ENCODE results near the gene FFAR3.
"Not testable (repeated sequence)": the region's sequence is repeated elsewhere in the genome, so short reads cannot be mapped to it uniquely, and the experiment has no call there.

Gene FFAR3

GRCh38 chr19:35362261-35363000 lies 4.2 kb downstream of the FFAR3 start:
- in situ Hi-C loops (cut with MboI; ENCODE audit: low sequenced_read_pairs): no loop called here

GRCh38 chr19:35363001-35363590 lies 4.8 kb downstream of the FFAR3 start:
- DNase-seq (ENCODE audit: low spot score in 2 of 2): no peak
- Histone ChIP-seq H3K4me1 (no peaks in the 10 kb centered on the region), H3K27me3 (ENCODE audit: low read depth) (peaks cover 26% of the 10 kb centered on the region), H3K4me3 (no peak overlapping the region), H3K9me3 (no peaks in the 10 kb centered on the region), H3K36me3 (replicated peaks) (no peaks in the 10 kb centered on the region)
- in situ Hi-C loops (cut with MboI; ENCODE audit: low sequenced_read_pairs): no loop called here

More at GRCh38 chr19:35362261-35363000, 4.2 kb downstream of the FFAR3 start:
- Histone ChIP-seq H3K9me3 (no peaks in the 10 kb centered on the region), H3K4me3 (no peak overlapping the region), H3K36me3 (replicated peaks) (no peaks in the 10 kb centered on the region), H3K27me3 (ENCODE audit: low read depth) (peaks cover 32% of the 10 kb centered on the region), H3K4me1 (no peaks in the 10 kb centered on the region)
- no peak for DNase-seq (ENCODE audit: low spot score in 2 of 2)

GRCh38 chr19:35363711-35364425 lies 5.6 kb downstream of the FFAR3 start:
- Histone ChIP-seq H3K36me3 (replicated peaks) (no peaks in the 10 kb centered on the region), H3K27me3 (ENCODE audit: low read depth) (peaks cover 26% of the 10 kb centered on the region), H3K9me3 (no peaks in the 10 kb centered on the region), H3K4me1 (no peaks in the 10 kb centered on the region), H3K4me3 (no peak overlapping the region)
- in situ Hi-C loops (cut with MboI; ENCODE audit: low sequenced_read_pairs): no loop called here
- no peak for DNase-seq (ENCODE audit: low spot score in 2 of 2)

- no peaks in the 10 kb centered on the region for H3K4me1 ChIP-seq
- no peak for DNase-seq (ENCODE audit: low spot score in 2 of 2)
- H3K4me3 ChIP-seq: no peak overlapping the region
- H3K36me3 ChIP-seq (replicated peaks): no peaks in the 10 kb centered on the region
- in situ Hi-C loops (cut with MboI; ENCODE audit: low sequenced_read_pairs): no loop called here
- H3K9me3 ChIP-seq: no peaks in the 10 kb centered on the region
- H3K27me3 ChIP-seq (ENCODE audit: low read depth): peaks cover 26% of the 10 kb centered on the region
These were observed 7.0 kb downstream of the FFAR3 start for GRCh38 chr19:35365303-35365702.

- DNase-seq (ENCODE audit: low spot score in 2 of 2): no peak
- Histone ChIP-seq H3K4me3 (no peak overlapping the region), H3K9me3 (no peaks in the 10 kb centered on the region), H3K36me3 (replicated peaks) (no peaks in the 10 kb centered on the region), H3K27me3 (ENCODE audit: low read depth) (peaks cover 2% of the 10 kb centered on the region; the same call in 1 of the 2 replicates), H3K4me1 (no peaks in the 10 kb centered on the region)
- in situ Hi-C loops (cut with MboI; ENCODE audit: low sequenced_read_pairs): no loop called here
These were observed 10.1 kb downstream of the FFAR3 start for GRCh38 chr19:35368378-35368777.

- in situ Hi-C loops (cut with MboI; ENCODE audit: low sequenced_read_pairs): no loop called here
- no peaks in the 10 kb centered on the region for H3K9me3 ChIP-seq
- H3K27me3 ChIP-seq (ENCODE audit: low read depth): no peaks in the 10 kb centered on the region
- no peak overlapping the region for H3K4me3 ChIP-seq
- no peak for DNase-seq (ENCODE audit: low spot score in 2 of 2)
- no peaks in the 10 kb centered on the region for H3K36me3 ChIP-seq (replicated peaks)
- H3K4me1 ChIP-seq: no peaks in the 10 kb centered on the region
These were observed 11.3 kb downstream of the FFAR3 start for GRCh38 chr19:35369522-35369921.

- Histone ChIP-seq H3K4me3 (no peak within 1 kb of the TSS), H3K27me3 (ENCODE audit: low read depth) (no peaks in the 10 kb centered on the region), H3K4me1 (no peaks in the 10 kb centered on the region), H3K36me3 (replicated peaks) (no peaks in the 10 kb centered on the region), H3K9me3 (no peaks in the 10 kb centered on the region)
- DNase-seq (ENCODE audit: low spot score in 2 of 2): no peak
- in situ Hi-C loops (cut with MboI; ENCODE audit: low sequenced_read_pairs): no loop called here
These were observed 12.5 kb downstream of the FFAR3 start, which contains the start of gene GPR42 for GRCh38 chr19:35370722-35371121. GPR42 (plus strand) TSS chr19:35371068; CDS start chr19:35371360, 292 bp downstream.

- no peaks in the 10 kb centered on the region for H3K27me3 ChIP-seq (ENCODE audit: low read depth)
- no peak for DNase-seq (ENCODE audit: low spot score in 2 of 2)
- H3K9me3 ChIP-seq: no peaks in the 10 kb centered on the region
- H3K36me3 ChIP-seq (replicated peaks): no peaks in the 10 kb centered on the region
- in situ Hi-C loops (cut with MboI; ENCODE audit: low sequenced_read_pairs): no loop called here
- H3K4me3 ChIP-seq: no peak overlapping the region
- H3K4me1 ChIP-seq: no peaks in the 10 kb centered on the region
These were observed 15.2 kb downstream of the FFAR3 start for GRCh38 chr19:35373492-35373891.

GRCh38 chr19:35374031-35374430 lies 15.8 kb downstream of the FFAR3 start:
- H3K4me3 ChIP-seq; in situ Hi-C loops (cut with MboI; ENCODE audit: low sequenced_read_pairs); H3K27me3 ChIP-seq (ENCODE audit: low read depth); H3K36me3 ChIP-seq (replicated peaks); H3K4me1 ChIP-seq; H3K9me3 ChIP-seq; DNase-seq (ENCODE audit: low spot score in 2 of 2): not testable (repeated sequence)

- Histone ChIP-seq H3K36me3 (replicated peaks) (no peaks in the 10 kb centered on the region), H3K27me3 (ENCODE audit: low read depth) (no peaks in the 10 kb centered on the region), H3K9me3 (no peaks in the 10 kb centered on the region), H3K4me1 (no peaks in the 10 kb centered on the region), H3K4me3 (no peak overlapping the region)
- no peak for DNase-seq (ENCODE audit: low spot score in 2 of 2)
- in situ Hi-C loops (cut with MboI; ENCODE audit: low sequenced_read_pairs): no loop called here
These were observed 17.4 kb downstream of the FFAR3 start for GRCh38 chr19:35375505-35376307.

GRCh38 chr19:35377656-35378055 lies 19.4 kb downstream of the FFAR3 start:
- Histone ChIP-seq H3K27me3 (ENCODE audit: low read depth) (no peaks in the 10 kb centered on the region), H3K4me3 (no peak overlapping the region), H3K36me3 (replicated peaks) (no peaks in the 10 kb centered on the region), H3K9me3 (no peaks in the 10 kb centered on the region), H3K4me1 (no peaks in the 10 kb centered on the region)
- in situ Hi-C loops (cut with MboI; ENCODE audit: low sequenced_read_pairs): no loop called here
- no peak for DNase-seq (ENCODE audit: low spot score in 2 of 2)

GRCh38 chr19:35378356-35378755 lies 20.1 kb downstream of the FFAR3 start:
- Histone ChIP-seq H3K27me3 (ENCODE audit: low read depth) (no peaks in the 10 kb centered on the region), H3K9me3 (no peaks in the 10 kb centered on the region), H3K36me3 (replicated peaks) (no peaks in the 10 kb centered on the region), H3K4me1 (no peaks in the 10 kb centered on the region), H3K4me3 (no peak overlapping the region)
- in situ Hi-C loops (cut with MboI; ENCODE audit: low sequenced_read_pairs): no loop called here
- no peak for DNase-seq (ENCODE audit: low spot score in 2 of 2)

GRCh38 chr19:35379545-35379944 lies 21.3 kb downstream of the FFAR3 start:
- H3K4me3 ChIP-seq; in situ Hi-C loops (cut with MboI; ENCODE audit: low sequenced_read_pairs); H3K9me3 ChIP-seq; DNase-seq (ENCODE audit: low spot score in 2 of 2); H3K36me3 ChIP-seq (replicated peaks); H3K4me1 ChIP-seq; H3K27me3 ChIP-seq (ENCODE audit: low read depth): not testable (repeated sequence)

Measured in HAP-1 (cell line).